Keratinocyte (primary cell): ENCODE data around the gene GSTM2. TPM values are rescaled to one million over a fixed set of nuclear protein-coding genes. Genes with fewer than 3 reads are reported as not detected.
A peak's percentile ranks its signal among the peaks of the same experiment; 100 is the strongest.

Experiments
- DNase-seq: peaks from one replicate; pipeline ENCODE4 v3.0.0-alpha.2; 2011; ENCODE audit warnings: low read depth, missing footprints, low spot score
- FAIRE-seq: peaks from 2 replicates; lab custom pipeline; 2011; peaks lifted over from hg19 to GRCh38; lab: Jason Lieb, UNC
- H2AFZ ChIP-seq: 2 replicates; pipeline ENCODE4 v1.6.0; 2012; ENCODE audit warnings: low read length, control low read depth, inconsistent platforms; ENCODE audit not compliant: control insufficient read depth
- H3K27ac ChIP-seq: 2 replicates; pipeline ENCODE4 v1.5.1; 2011; ENCODE audit warnings: low read length; ENCODE audit not compliant: control insufficient read depth, insufficient read depth
- H3K27me3 ChIP-seq: 3 replicates; pipeline ENCODE4 v1.6.0; 2011; ENCODE audit warnings: low read length; ENCODE audit not compliant: control insufficient read depth, insufficient read depth; ENCODE audit errors: extremely low read depth
- H3K36me3 ChIP-seq, 2 experiments: 2 replicates in 1 of 2; 3 replicates in 1 of 2; pipeline ENCODE4 v1.5.1; 2011; ENCODE audit warnings: low read length in 2 of 2, mild to moderate bottlenecking in 1 of 2; ENCODE audit not compliant: control insufficient read depth in 2 of 2, insufficient read depth in 2 of 2; ENCODE audit errors: extremely low read depth in 1 of 2
- H3K4me1 ChIP-seq: 3 replicates; pipeline ENCODE4 v1.5.1; 2011; ENCODE audit warnings: low read length; ENCODE audit not compliant: control insufficient read depth, insufficient read depth; ENCODE audit errors: extremely low read depth
- H3K4me2 ChIP-seq: 3 replicates; pipeline ENCODE4 v1.6.0; 2011; ENCODE audit warnings: low read depth, low read length; ENCODE audit not compliant: control insufficient read depth, insufficient read depth; ENCODE audit errors: extremely low read depth
- H3K4me3 ChIP-seq, 3 experiments: fragments of 200-600 bp in 1 of 3; sonication (generic) in 1 of 3; 2 replicates in 2 of 3; 3 replicates in 1 of 3; pipeline ENCODE4 v1.5.1; 2011 to 2016; ENCODE audit warnings: low read length in 3 of 3, mild to moderate bottlenecking in 3 of 3, control low read depth in 2 of 3, inconsistent platforms in 1 of 3, low read depth in 1 of 3, mixed read lengths in 1 of 3, mixed run types in 1 of 3, moderate library complexity in 1 of 3; ENCODE audit not compliant: control insufficient read depth in 2 of 3, insufficient read depth in 2 of 3; ENCODE audit errors: extremely low read depth in 1 of 3
- H3K79me2 ChIP-seq: 2 replicates; pipeline ENCODE4 v1.6.0; 2012; ENCODE audit warnings: low read length; ENCODE audit not compliant: control insufficient read depth, insufficient read depth
- H3K9ac ChIP-seq: 3 replicates; pipeline ENCODE4 v1.6.0; 2011; ENCODE audit warnings: low read length; ENCODE audit not compliant: control insufficient read depth, insufficient read depth; ENCODE audit errors: extremely low read depth
- H3K9me1 ChIP-seq: 3 replicates; pipeline ENCODE4 v1.6.0; 2011; ENCODE audit warnings: low read length; ENCODE audit not compliant: control insufficient read depth, insufficient read depth; ENCODE audit errors: extremely low read depth
- H3K9me3 ChIP-seq: 2 replicates; pipeline ENCODE4 v1.5.1; 2012; ENCODE audit warnings: low read depth, low read length; ENCODE audit not compliant: control insufficient read depth
- H4K20me1 ChIP-seq: 3 replicates; pipeline ENCODE4 v1.6.0; 2011; ENCODE audit warnings: low read length; ENCODE audit not compliant: control insufficient read depth, insufficient read depth; ENCODE audit errors: extremely low read depth
- EZH2 ChIP-seq: IDR thresholded peaks from one replicate; pipeline ENCODE4 v1.6.1; 2012; ENCODE audit warnings: inconsistent platforms, mild to moderate bottlenecking, low read length, moderate library complexity
- dilution Hi-C: fragments of 300-500 bp; cut with MboI; formaldehyde crosslinking; loops from one replicate; pipeline ENCODE4 v1.7.0; 2020; ENCODE audit warnings: low sequenced_read_pairs; ENCODE audit not compliant: extremely low pct_ligation_motif_present
- polyA plus RNA-seq, 5 experiments: library from polyadenylated mRNA; depleted of rRNA in 3 of 5; stranded (reverse) in 3 of 5; stranded (forward) in 1 of 5; unstranded in 1 of 5; fragments of >200 nt; gene quantifications; 1 replicate in 1 of 5; 2 replicates in 3 of 5; 3 replicates in 1 of 5; pipeline versions ENCODE4 v1.2.1 to v1.2.3, GENCODE V29; 2011 to 2012; ENCODE audit warnings: missing spikeins in 2 of 5, low read depth in 1 of 5, low replicate concordance in 1 of 5
- TF ChIP-seq, protein P1 (sequence below), 3 experiments: IDR thresholded peaks in 1 of 3; conservative IDR thresholded peaks in 1 of 3; optimal IDR thresholded peaks in 1 of 3; 2 replicates in 2 of 3; 3 replicates in 1 of 3; pipeline versions ENCODE3 to v1.5.1; 2011; ENCODE audit warnings: low read length in 3 of 3, mild to moderate bottlenecking in 3 of 3, moderate library complexity in 2 of 3, control low read depth in 1 of 3, inconsistent platforms in 1 of 3; ENCODE audit not compliant: insufficient read depth in 2 of 3; ENCODE audit errors: extremely low read depth in 1 of 3

Gene GSTM2
- polyA plus RNA-seq, 1 donor (not counting 4 experiments of a cell fraction or from before 2014, with no cell fraction given): 11.1 TPM

GRCh38 chr1:109630081-109630897 lies 37.6 kb upstream of the GSTM2 start:
- FAIRE-seq (no peak), DNase-seq (no peak)
- no peaks in the 10 kb centered on the region for H3K79me2 ChIP-seq
- H3K27me3 ChIP-seq: no peaks in the 10 kb centered on the region
- H3K9me3 ChIP-seq: no peaks in the 10 kb centered on the region
- TF ChIP-seq, protein P1, sequence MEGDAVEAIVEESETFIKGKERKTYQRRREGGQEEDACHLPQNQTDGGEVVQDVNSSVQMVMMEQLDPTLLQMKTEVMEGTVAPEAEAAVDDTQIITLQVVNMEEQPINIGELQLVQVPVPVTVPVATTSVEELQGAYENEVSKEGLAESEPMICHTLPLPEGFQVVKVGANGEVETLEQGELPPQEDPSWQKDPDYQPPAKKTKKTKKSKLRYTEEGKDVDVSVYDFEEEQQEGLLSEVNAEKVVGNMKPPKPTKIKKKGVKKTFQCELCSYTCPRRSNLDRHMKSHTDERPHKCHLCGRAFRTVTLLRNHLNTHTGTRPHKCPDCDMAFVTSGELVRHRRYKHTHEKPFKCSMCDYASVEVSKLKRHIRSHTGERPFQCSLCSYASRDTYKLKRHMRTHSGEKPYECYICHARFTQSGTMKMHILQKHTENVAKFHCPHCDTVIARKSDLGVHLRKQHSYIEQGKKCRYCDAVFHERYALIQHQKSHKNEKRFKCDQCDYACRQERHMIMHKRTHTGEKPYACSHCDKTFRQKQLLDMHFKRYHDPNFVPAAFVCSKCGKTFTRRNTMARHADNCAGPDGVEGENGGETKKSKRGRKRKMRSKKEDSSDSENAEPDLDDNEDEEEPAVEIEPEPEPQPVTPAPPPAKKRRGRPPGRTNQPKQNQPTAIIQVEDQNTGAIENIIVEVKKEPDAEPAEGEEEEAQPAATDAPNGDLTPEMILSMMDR (optimal IDR thresholded peaks at IDR 0.05 in 1 of 3, IDR thresholded peaks at IDR 0.05 in 1 of 3, conservative IDR thresholded peaks at IDR 0.05 in 1 of 3; ENCODE audit: extremely low read depth in 1 of 3, insufficient read depth in 2 of 3, low read length in 3 of 3): peak in 2 of 3 experiments; percentile 15 to 56
- TF ChIP-seq EZH2: no peak
- no peak overlapping the region for H3K4me3 ChIP-seq
- dilution Hi-C loops: no loop called here
- no peak overlapping the region for H3K9ac ChIP-seq
- peaks cover 11 to 25% of the 10 kb centered on the region in 2 experiments for H3K36me3 ChIP-seq
- no peak overlapping the region for H3K27ac ChIP-seq
- H2AFZ ChIP-seq: no peak overlapping the region
- no peaks in the 10 kb centered on the region for H4K20me1 ChIP-seq
- H3K4me2 ChIP-seq: no peak overlapping the region
- H3K4me1 ChIP-seq: no peaks in the 10 kb centered on the region
- H3K9me1 ChIP-seq: no peaks in the 10 kb centered on the region

GRCh38 chr1:109630898-109631512 lies 36.9 kb upstream of the GSTM2 start:
- H3K9ac ChIP-seq: no peak overlapping the region
- no peaks in the 10 kb centered on the region for H3K79me2 ChIP-seq
- no peaks in the 10 kb centered on the region for H3K27me3 ChIP-seq
- dilution Hi-C loops: no loop called here
- H3K27ac ChIP-seq: no peak overlapping the region
- no peaks in the 10 kb centered on the region for H3K9me3 ChIP-seq
- no peak overlapping the region for H3K4me2 ChIP-seq
- H3K4me1 ChIP-seq: no peaks in the 10 kb centered on the region
- DNase-seq: no peak
- H3K9me1 ChIP-seq: no peaks in the 10 kb centered on the region
- peaks cover 11 to 24% of the 10 kb centered on the region in 2 experiments for H3K36me3 ChIP-seq
- TF ChIP-seq EZH2: no peak
- TF ChIP-seq, protein P1 (optimal IDR thresholded peaks at IDR 0.05 in 1 of 3, IDR thresholded peaks at IDR 0.05 in 1 of 3, conservative IDR thresholded peaks at IDR 0.05 in 1 of 3; ENCODE audit: extremely low read depth in 1 of 3, insufficient read depth in 2 of 3, low read length in 3 of 3): no peak
- FAIRE-seq: no peak
- H4K20me1 ChIP-seq: no peaks in the 10 kb centered on the region
- H3K4me3 ChIP-seq: no peak overlapping the region
- H2AFZ ChIP-seq: no peak overlapping the region
